ENCODE results near the gene DNAJC28. TPM values are rescaled to one million over a fixed set of nuclear protein-coding genes. Genes with fewer than 3 reads are reported as not detected.
A peak's percentile ranks its signal among the peaks of the same experiment; 100 is the strongest.

The DNAJC28 gene
- total and polyA plus RNA-seq, 2 experiments from 2014 or later: 2.3 to 6.6 TPM

GRCh38 chr21:33495743-33496142, 4.2 kb upstream of the DNAJC28 start:
- no peak for DNase-seq (ENCODE audit: low read depth in 1 of 2, low spot score in 1 of 2)
- Histone ChIP-seq H3K4me1 (ENCODE audit: low read depth) (peaks cover 2% of the 10 kb centered on the region), H3K36me3 (no peaks in the 10 kb centered on the region), H3K9me3 (ENCODE audit: low read depth) (no peaks in the 10 kb centered on the region), H3K27me3 (no peaks in the 10 kb centered on the region), H3K4me3 (no peak overlapping the region), H3K27ac (no peak overlapping the region)
- TF ChIP-seq, protein P1, sequence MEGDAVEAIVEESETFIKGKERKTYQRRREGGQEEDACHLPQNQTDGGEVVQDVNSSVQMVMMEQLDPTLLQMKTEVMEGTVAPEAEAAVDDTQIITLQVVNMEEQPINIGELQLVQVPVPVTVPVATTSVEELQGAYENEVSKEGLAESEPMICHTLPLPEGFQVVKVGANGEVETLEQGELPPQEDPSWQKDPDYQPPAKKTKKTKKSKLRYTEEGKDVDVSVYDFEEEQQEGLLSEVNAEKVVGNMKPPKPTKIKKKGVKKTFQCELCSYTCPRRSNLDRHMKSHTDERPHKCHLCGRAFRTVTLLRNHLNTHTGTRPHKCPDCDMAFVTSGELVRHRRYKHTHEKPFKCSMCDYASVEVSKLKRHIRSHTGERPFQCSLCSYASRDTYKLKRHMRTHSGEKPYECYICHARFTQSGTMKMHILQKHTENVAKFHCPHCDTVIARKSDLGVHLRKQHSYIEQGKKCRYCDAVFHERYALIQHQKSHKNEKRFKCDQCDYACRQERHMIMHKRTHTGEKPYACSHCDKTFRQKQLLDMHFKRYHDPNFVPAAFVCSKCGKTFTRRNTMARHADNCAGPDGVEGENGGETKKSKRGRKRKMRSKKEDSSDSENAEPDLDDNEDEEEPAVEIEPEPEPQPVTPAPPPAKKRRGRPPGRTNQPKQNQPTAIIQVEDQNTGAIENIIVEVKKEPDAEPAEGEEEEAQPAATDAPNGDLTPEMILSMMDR (IDR thresholded peaks at IDR 0.05; ENCODE audit: low read depth, low read length): no peak

- no peak overlapping the region for H3K4me3 ChIP-seq
- no peaks in the 10 kb centered on the region for H3K27me3 ChIP-seq
- no peak overlapping the region for H3K27ac ChIP-seq
- TF ChIP-seq, protein P1 (IDR thresholded peaks at IDR 0.05; ENCODE audit: low read depth, low read length): no peak
- no peaks in the 10 kb centered on the region for H3K9me3 ChIP-seq (ENCODE audit: low read depth)
- no peaks in the 10 kb centered on the region for H3K36me3 ChIP-seq
- DNase-seq (ENCODE audit: low read depth in 1 of 2, low spot score in 1 of 2): no peak
- peaks cover 3% of the 10 kb centered on the region for H3K4me1 ChIP-seq (ENCODE audit: low read depth)
Measured at GRCh38 chr21:33493756-33494155, 2.2 kb upstream of the DNAJC28 start.

GRCh38 chr21:33492571-33492970, 1.1 kb upstream of the DNAJC28 start:
- DNase-seq (ENCODE audit: low read depth in 1 of 2, low spot score in 1 of 2): peak in 1 of 2 donors; percentile 85
- no peak overlapping the region for H3K4me3 ChIP-seq
- no peak overlapping the region for H3K27ac ChIP-seq
- no peaks in the 10 kb centered on the region for H3K9me3 ChIP-seq (ENCODE audit: low read depth)
- H3K27me3 ChIP-seq: no peaks in the 10 kb centered on the region
- peaks cover 3% of the 10 kb centered on the region for H3K4me1 ChIP-seq (ENCODE audit: low read depth)
- TF ChIP-seq, protein P1 (IDR thresholded peaks at IDR 0.05; ENCODE audit: low read depth, low read length): no peak
- no peaks in the 10 kb centered on the region for H3K36me3 ChIP-seq

DNA sequence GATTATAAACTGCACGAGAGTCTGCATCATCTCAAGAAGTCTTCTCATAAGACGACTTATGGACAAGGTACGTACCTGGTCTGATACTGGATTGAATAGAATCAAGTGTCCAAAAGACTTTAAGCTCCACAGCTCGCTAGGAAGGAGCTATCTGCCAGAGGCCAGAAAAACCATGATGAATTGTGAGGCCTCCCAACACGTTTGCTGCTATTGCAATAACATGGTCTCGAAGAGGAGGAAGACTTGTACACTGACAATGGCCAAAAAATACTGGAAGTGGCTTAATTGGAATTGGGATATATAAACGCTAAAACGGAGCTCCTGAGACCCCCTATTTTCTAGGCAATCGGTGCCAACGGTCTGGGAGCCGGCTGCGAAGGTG, 534 bp downstream of the DNAJC28 start:
- H3K4me3 ChIP-seq: peak overlapping the region; percentile 64
- no peaks in the 10 kb centered on the region for H3K36me3 ChIP-seq
- H3K27me3 ChIP-seq: no peaks in the 10 kb centered on the region
- H3K4me1 ChIP-seq (ENCODE audit: low read depth): peaks cover 3% of the 10 kb centered on the region
- TF ChIP-seq, protein P1 (IDR thresholded peaks at IDR 0.05; ENCODE audit: low read depth, low read length): no peak
- H3K27ac ChIP-seq: no peak overlapping the region
- H3K9me3 ChIP-seq (ENCODE audit: low read depth): no peaks in the 10 kb centered on the region
- peak; percentile 5 to 8 for DNase-seq (ENCODE audit: low read depth in 1 of 2, low spot score in 1 of 2)

GRCh38 chr21:33488936-33489335, 2.6 kb downstream of the DNAJC28 start:
- no peak for DNase-seq (ENCODE audit: low read depth in 1 of 2, low spot score in 1 of 2)
- Histone ChIP-seq H3K9me3 (ENCODE audit: low read depth) (no peaks in the 10 kb centered on the region), H3K27ac (no peak overlapping the region), H3K27me3 (no peaks in the 10 kb centered on the region), H3K36me3 (no peaks in the 10 kb centered on the region), H3K4me1 (ENCODE audit: low read depth) (peaks cover 3% of the 10 kb centered on the region), H3K4me3 (no peak overlapping the region)
- TF ChIP-seq, protein P1 (IDR thresholded peaks at IDR 0.05; ENCODE audit: low read depth, low read length): no peak

DNA sequence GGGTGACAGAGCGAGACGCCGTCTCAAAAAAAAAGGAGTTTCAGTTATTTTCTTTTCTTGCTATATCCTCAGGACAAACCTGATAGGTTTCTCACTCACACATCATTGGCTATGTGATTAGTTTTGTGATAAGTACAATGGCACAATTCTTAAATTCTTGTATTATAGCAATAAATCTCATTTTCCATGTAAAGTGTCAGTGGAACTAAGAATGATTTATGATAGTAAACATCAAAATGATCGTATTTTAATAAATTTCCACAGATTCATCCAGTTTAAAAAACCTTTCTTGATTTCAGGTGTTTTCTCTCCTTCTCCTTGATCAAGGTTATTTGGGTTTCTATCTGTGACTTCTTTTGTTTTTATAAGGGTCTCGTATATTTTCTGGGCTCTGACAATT, 3.5 kb downstream of the DNAJC28 start:
- Histone ChIP-seq H3K4me1 (ENCODE audit: low read depth) (peaks cover 3% of the 10 kb centered on the region), H3K36me3 (no peaks in the 10 kb centered on the region), H3K4me3 (no peak overlapping the region), H3K27me3 (no peaks in the 10 kb centered on the region), H3K27ac (no peak overlapping the region), H3K9me3 (ENCODE audit: low read depth) (no peaks in the 10 kb centered on the region)
- no peak for DNase-seq (ENCODE audit: low read depth in 1 of 2, low spot score in 1 of 2)
- TF ChIP-seq, protein P1 (IDR thresholded peaks at IDR 0.05; ENCODE audit: low read depth, low read length): no peak
